Choroid plexus epithelial cell (primary cell): ENCODE measurements around the gene PTGR3.

ENCODE experiments used
- DNase-seq: peaks from one replicate; pipeline ENCODE4 v3.0.0-alpha.2; 2010; ENCODE audit warnings: low read depth
- H3K4me3 ChIP-seq: 2 replicates; pipeline ENCODE4 v1.5.1; 2011; ENCODE audit warnings: low read depth, mild to moderate bottlenecking, control low read depth, low read length, moderate library complexity
- CTCF ChIP-seq: conservative IDR thresholded peaks from 2 replicates; pipeline ENCODE4 v1.5.1; 2011; ENCODE audit warnings: low read depth, mild to moderate bottlenecking, control low read depth, inconsistent platforms, low read length, moderate library complexity

The PTGR3 gene

GRCh38 chr18:75179819-75180600, 28.9 kb downstream of the PTGR3 start:
- DNase-seq, result no peak
- TF ChIP-seq CTCF, result no peak
- no peak overlapping the region for H3K4me3 ChIP-seq

- no peak for DNase-seq
- no peak overlapping the region for H3K4me3 ChIP-seq
- no peak for TF ChIP-seq CTCF
These were observed 30.6 kb downstream of the PTGR3 start for GRCh38 chr18:75178376-75178775.

GRCh38 chr18:75176849-75177248, 32.1 kb downstream of the PTGR3 start:
- TF ChIP-seq CTCF, result no peak
- DNase-seq, result no peak
- H3K4me3 ChIP-seq, result no peak overlapping the region

- no peak for DNase-seq
- TF ChIP-seq CTCF, result no peak
- H3K4me3 ChIP-seq, result no peak overlapping the region
These were observed 35.2 kb downstream of the PTGR3 start for GRCh38 chr18:75173738-75174137.

GRCh38 chr18:75173125-75173432, 35.9 kb downstream of the PTGR3 start:
- peak; percentile 34 for TF ChIP-seq CTCF
- H3K4me3 ChIP-seq, result no peak overlapping the region
- DNase-seq, result peak; percentile 33

- H3K4me3 ChIP-seq, result no peak overlapping the region
- no peak for TF ChIP-seq CTCF
- DNase-seq, result no peak
These were observed 36.4 kb downstream of the PTGR3 start for GRCh38 chr18:75172299-75173124.
